Measurements from ENCODE around the gene STX18.

STX18 gene

DNA sequence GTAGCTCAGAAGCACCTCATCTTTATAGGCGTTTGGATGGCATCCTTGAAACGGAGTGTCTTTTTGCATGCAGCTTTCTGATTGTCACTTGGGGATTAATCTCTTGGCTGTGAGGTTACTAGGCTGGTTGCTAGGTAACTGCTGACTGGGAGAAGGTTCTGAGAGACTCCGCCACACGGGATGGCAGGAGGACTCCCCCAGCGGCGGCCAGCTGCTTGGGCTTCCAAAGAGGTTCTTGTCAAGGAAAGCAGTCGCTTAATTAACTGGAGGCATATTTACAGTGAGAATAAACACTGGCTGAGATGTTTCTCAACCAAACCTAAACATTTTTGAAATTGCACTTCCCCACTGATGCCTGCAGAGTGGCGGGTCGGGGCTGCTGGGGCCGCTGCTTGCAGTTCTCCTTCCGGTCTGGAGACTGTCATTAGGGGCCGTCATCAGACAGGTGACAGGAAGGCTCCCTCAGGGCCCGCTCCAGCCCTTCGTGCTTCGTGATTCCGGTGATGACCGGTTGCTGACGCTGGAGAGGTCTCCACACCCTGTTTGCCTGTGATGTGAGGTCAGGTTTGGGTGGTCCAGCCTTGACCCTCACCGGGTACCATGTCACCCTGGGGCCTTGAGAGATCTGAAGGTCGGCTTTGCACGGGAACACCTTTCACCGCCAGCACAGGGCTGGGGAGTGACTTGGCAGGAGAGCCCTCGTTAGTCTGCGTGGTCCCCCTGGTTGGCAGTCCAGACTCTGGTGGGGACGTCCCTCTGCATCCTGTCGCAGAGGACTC lies 145.8 kb downstream of the STX18 start:
- in situ Hi-C loops (cut with MboI; ENCODE audit: low pct_unique_long_range_greater_than_20kb, low sequenced_read_pairs, unreplicated experiment) = no loop called here
- peak; percentile 60 for DNase-seq (ENCODE audit: low spot score)
- TF ChIP-seq, protein P1, sequence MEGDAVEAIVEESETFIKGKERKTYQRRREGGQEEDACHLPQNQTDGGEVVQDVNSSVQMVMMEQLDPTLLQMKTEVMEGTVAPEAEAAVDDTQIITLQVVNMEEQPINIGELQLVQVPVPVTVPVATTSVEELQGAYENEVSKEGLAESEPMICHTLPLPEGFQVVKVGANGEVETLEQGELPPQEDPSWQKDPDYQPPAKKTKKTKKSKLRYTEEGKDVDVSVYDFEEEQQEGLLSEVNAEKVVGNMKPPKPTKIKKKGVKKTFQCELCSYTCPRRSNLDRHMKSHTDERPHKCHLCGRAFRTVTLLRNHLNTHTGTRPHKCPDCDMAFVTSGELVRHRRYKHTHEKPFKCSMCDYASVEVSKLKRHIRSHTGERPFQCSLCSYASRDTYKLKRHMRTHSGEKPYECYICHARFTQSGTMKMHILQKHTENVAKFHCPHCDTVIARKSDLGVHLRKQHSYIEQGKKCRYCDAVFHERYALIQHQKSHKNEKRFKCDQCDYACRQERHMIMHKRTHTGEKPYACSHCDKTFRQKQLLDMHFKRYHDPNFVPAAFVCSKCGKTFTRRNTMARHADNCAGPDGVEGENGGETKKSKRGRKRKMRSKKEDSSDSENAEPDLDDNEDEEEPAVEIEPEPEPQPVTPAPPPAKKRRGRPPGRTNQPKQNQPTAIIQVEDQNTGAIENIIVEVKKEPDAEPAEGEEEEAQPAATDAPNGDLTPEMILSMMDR (IDR thresholded peaks at IDR 0.05; ENCODE audit: extremely low read depth, insufficient read depth, missing control alignments) = no peak

DNA sequence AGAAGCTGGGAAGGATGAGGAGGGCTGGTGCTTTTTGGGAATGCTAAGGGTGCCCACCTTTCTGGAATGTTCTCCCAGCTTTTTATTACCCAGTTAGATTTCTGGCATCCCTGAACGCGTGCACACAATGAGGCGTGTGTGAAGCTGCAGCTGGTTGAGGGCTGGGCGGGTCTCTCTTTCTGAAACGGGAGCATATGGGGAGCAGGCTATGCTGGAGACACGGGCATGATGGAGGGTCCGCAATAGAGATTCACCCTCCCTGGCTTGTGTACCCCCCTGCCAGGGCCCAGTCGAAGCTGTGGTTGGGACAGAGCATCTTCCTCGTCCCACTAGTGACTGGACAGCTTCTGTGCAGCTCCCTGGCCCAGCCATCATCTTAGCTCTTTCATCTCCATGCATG lies 146.5 kb downstream of the STX18 start:
- in situ Hi-C loops (cut with MboI; ENCODE audit: low pct_unique_long_range_greater_than_20kb, low sequenced_read_pairs, unreplicated experiment) = no loop called here
- no peak for DNase-seq (ENCODE audit: low spot score)
- TF ChIP-seq, protein P1 (IDR thresholded peaks at IDR 0.05; ENCODE audit: extremely low read depth, insufficient read depth, missing control alignments) = no peak

DNA sequence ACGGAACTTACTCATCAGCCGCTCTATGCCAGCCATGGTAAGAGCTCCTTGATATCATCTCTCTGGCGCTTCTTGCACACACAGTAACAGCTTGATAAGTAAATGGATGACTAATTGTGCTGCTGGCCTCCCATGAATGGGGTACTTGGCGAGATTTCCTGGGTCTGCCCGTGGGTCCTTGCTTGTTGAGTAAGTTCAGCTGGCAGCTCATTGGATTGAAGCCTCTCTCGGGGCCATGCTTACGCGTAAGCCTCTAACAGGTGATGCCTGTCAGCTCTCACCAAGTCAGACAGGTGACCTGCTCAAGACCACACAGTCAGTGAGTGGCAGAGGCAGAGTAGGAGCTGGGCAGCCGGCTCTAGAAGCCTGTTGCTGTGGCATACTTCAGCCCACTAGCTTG lies 147.2 kb downstream of the STX18 start:
- in situ Hi-C loops (cut with MboI; ENCODE audit: low pct_unique_long_range_greater_than_20kb, low sequenced_read_pairs, unreplicated experiment) = no loop called here
- DNase-seq (ENCODE audit: low spot score) = no peak
- TF ChIP-seq, protein P1 (IDR thresholded peaks at IDR 0.05; ENCODE audit: extremely low read depth, insufficient read depth, missing control alignments) = no peak

DNA sequence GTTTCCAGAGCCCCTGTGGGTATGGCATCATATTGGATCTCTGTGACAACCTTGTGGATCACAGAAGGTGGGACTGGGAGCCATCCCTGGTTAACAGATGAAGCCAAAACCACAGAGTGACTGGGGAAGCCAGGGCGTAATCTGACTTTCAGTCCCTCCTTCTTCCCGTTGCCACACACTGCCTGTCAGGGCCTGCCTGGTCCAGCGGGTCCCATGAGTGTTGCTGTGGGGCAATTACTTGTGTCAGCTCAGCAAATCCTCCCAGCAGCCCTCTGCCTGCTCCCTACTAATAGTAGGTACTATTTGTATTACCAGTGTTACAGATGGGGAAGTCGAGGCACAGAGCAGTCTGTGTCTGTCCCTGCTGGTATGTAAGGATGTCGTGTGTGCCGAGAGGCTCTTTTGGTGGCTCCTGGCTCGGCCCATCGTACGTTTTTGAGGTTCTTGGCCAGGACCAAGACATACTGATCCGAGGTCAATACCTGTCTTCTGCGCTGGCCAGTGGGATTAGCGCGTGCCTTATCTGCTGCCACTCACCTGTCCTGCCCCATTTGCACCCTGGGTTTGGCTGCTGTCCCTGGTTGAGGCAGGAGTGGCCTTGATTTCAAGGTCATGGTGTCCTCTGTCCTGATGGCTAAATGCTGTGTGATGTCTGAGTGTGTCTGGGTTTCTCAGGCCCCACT lies 149.2 kb downstream of the STX18 start:
- in situ Hi-C loops (cut with MboI; ENCODE audit: low pct_unique_long_range_greater_than_20kb, low sequenced_read_pairs, unreplicated experiment) = no loop called here
- DNase-seq (ENCODE audit: low spot score) = no peak
- TF ChIP-seq, protein P1 (IDR thresholded peaks at IDR 0.05; ENCODE audit: extremely low read depth, insufficient read depth, missing control alignments) = no peak

DNA sequence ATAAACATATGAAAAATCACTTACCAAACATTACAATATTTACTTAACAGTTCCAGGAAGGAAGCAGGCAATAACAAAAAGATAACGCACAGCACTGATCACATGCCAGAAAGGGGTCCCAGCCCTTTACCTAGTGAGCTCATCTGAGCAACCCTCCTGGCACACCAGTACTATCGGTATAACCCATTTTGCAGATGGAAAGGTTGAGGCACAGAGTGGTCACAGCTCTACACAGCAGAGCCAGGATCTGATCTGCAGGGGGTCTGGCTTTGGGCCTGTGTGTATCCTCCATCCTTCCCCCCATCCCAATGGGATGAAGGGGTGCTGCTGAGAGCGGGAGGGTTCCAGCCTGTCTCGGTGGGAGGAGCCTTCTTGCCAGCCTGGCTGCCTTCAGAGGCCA lies 150.0 kb downstream of the STX18 start:
- DNase-seq (ENCODE audit: low spot score) = no peak
- in situ Hi-C loops (cut with MboI; ENCODE audit: low pct_unique_long_range_greater_than_20kb, low sequenced_read_pairs, unreplicated experiment) = no loop called here
- TF ChIP-seq, protein P1 (IDR thresholded peaks at IDR 0.05; ENCODE audit: extremely low read depth, insufficient read depth, missing control alignments) = no peak

DNA sequence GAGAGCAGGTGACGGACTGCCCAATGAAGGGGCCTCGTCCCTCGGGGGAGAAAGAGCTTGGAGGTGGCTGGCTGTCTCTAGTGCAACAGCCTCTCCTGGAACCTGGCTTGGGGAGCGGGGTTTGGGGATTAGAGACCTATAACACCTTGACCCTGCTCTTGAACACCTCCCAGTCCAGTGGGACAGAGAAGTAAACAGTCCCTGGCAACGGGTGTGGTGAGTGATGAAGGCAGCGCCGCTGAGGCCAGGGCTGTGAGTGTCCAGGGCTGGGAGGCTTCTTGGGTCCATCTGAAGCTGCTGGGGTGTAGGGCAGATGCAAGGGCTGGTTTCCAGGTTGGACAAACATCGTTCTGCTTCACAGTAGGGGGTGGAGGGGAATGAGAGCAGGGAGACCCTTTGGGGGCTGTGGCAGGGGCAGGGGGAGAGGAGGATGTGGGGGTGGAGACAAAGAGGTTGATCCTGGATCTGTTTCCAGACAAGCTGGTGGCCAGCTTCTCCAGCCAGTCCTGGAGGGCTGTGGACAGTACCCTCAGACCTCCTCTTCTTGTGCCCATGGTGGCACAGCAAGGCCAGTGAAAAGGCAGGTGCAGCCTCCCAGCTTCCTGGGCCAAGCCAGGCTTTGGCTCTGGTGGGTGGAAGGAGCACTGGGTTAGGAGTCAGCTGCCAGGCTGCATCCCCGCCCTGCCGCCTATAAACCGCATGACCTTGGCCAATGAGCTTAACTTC lies 151.2 kb downstream of the STX18 start:
- in situ Hi-C loops (cut with MboI; ENCODE audit: low pct_unique_long_range_greater_than_20kb, low sequenced_read_pairs, unreplicated experiment) = no loop called here
- TF ChIP-seq, protein P1 (IDR thresholded peaks at IDR 0.05; ENCODE audit: extremely low read depth, insufficient read depth, missing control alignments) = no peak

More for the DNA sequence above, 151.2 kb downstream of the STX18 start:
- DNase-seq (ENCODE audit: low spot score) = no peak

Measured in GM13977 (cell line).